ENCODE measurements around the gene NXNL1.

Gene NXNL1

DNA sequence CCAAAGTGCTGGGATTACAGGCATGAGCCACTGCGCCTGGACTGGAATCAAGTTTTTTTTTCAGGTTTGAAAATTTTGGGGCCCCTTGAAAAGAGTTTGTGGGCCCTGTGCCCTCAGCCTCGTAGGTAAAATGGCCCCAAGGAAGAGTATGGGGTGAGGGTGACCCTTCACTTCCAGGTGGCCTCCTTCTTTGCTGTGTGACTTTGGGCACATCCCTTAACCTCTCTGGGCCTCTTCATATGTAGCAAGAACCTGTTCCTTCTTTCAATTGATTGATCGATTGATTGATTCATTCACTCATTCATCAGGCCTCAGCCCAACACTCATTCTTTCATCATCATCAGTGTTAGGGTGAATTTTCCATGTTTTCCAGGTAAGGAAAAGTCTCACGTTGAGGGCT lies 8.9 kb downstream of the NXNL1 start:
- no peak for DNase-seq (ENCODE audit: extremely low spot score)
- CTCF ChIA-PET = interaction anchor here (1.3 to 2.1 kb wide), 2 partner anchors 13 to 17 kb away, joined by 3 to 9 read pairs; no protein-coding TSS in a partner anchor
- TF ChIP-seq, protein P1, sequence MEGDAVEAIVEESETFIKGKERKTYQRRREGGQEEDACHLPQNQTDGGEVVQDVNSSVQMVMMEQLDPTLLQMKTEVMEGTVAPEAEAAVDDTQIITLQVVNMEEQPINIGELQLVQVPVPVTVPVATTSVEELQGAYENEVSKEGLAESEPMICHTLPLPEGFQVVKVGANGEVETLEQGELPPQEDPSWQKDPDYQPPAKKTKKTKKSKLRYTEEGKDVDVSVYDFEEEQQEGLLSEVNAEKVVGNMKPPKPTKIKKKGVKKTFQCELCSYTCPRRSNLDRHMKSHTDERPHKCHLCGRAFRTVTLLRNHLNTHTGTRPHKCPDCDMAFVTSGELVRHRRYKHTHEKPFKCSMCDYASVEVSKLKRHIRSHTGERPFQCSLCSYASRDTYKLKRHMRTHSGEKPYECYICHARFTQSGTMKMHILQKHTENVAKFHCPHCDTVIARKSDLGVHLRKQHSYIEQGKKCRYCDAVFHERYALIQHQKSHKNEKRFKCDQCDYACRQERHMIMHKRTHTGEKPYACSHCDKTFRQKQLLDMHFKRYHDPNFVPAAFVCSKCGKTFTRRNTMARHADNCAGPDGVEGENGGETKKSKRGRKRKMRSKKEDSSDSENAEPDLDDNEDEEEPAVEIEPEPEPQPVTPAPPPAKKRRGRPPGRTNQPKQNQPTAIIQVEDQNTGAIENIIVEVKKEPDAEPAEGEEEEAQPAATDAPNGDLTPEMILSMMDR (IDR thresholded peaks at IDR 0.05; ENCODE audit: control extremely low read depth, extremely low read depth, low read depth, missing control alignments) = no peak
- POLR2A ChIA-PET = no interaction called here

DNA sequence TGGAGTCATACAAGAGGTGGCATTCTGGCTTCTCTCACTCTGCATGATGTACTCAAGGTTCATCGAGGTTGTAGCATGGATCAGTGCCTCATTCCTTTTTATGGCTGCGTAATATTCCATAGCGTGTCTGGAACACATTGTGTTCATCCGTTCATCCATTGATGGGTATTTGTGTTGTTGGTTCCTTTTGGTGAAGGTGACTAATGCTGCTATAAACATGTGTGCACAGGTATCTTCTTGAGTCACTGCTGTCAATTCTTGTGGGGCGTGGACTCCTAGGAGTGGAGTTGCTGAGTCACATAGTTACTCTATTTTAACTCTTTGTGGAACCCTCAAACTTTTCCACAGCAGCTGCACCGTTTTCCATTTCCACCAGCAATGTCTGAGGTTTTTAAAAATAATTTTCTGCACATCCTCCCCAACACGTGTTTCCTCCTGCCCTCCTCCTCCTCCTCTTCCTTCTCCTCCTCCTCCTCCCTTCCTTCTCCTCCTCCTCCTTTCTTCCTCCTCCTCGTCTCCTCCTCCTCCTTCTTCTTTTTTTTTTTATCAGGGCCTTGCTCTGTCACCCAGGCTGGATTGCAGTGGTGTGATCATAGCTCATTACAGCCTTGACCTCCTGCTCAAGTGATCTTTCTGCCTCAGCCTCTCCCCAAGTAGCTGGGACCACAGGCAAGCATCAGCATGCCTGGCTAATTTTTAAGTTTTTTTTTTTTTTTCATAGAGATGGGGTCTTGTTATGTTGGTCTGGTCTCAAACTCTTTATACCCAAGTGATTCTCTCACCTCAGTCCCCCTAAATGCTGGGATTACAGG lies 10.3 kb downstream of the NXNL1 start:
- ChIA-PET POLR2A (no interaction called here), CTCF (interaction anchor here (2.1 kb wide), 1 partner anchor 15 kb away, joined by 9 read pairs; no protein-coding TSS in a partner anchor)
- TF ChIP-seq, protein P1 (IDR thresholded peaks at IDR 0.05; ENCODE audit: control extremely low read depth, extremely low read depth, low read depth, missing control alignments) = no peak
- DNase-seq (ENCODE audit: extremely low spot score) = peak; percentile 30

DNA sequence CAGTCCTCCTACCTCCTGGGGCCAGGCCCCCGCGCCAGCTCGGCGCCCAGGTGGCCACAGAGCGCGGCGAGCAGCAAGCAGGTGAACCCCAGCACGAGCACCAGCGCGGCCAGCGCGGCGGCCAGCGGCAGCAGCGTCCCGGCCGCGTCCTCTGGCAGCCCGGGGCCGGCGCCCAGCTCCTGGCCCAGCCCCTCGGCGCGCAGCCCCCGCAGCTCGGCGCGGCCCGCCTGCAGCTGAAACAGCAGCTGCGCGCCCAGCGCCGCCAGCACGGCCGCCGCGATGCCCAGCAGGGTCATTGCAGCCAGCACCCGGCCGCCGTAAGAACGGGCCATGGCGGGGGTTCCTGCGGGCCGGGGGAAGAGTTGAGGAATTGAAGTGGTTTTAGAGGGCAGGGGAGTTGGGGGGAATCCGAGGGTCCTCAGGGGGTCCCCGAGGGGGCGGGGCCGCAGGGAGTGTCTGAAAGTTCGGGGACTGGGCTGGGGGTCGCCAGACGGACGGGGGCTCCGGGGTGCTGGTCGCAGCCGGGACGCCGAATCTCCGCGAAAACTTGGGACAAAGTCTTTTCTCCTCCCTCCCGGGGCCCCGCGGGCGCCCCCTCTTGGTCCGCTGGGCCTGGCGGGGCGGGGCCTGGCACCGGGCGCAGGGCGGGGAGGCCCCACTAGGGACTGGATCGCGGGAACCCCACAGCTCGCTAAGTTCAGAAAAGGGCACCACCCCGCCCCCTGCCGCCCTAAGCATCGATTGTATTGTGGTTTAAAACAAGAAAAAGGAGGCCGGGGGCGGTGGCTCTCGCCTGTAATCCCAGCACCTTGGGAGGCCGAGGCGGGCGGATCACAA lies 12.4 kb downstream of the NXNL1 start, which contains the start of gene TMEM221:
TSS of gene TMEM221 (minus strand) at position 538 of the 837 bp plus-strand sequence. CDS start at position 332, 206 bp downstream.
- DNase-seq (ENCODE audit: extremely low spot score) = peak; percentile 80
- ChIA-PET CTCF (interaction anchor here (0.7 to 4.4 kb wide), 15 partner anchors 11 to 157 kb away, joined by 3 to 24 read pairs (median 3); partner anchors contain the start of genes MVB12A and SLC27A1), POLR2A (no interaction called here)
- TF ChIP-seq, protein P1 (IDR thresholded peaks at IDR 0.05; ENCODE audit: control extremely low read depth, extremely low read depth, low read depth, missing control alignments) = peak; percentile 35

DNA sequence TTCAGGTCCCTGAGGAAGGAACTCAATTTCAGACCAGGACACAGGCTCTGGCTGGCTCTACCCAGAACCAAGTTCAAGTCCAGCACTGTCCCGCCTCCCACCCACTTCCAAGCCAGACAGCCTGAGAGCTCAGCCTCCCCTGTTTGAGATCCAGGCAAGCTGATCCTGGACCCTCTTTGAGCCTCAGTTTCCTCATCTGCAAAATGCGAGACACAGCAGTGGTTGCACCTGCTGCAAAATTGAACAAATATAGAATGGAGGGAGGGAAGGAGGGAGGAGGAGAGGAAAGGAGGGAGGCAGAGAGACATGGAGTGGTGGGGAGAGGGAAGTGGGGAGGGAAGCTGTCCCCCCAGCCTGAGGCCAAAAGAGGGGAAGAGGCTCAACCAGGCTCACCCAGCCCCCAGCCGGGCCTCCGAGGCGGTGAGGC lies 13.0 kb downstream of the NXNL1 start:
- ChIA-PET POLR2A (no interaction called here), CTCF (interaction anchor here (0.7 to 4.4 kb wide), 8 partner anchors 11 to 158 kb away, joined by 3 to 24 read pairs (median 3); no protein-coding TSS in a partner anchor)
- TF ChIP-seq, protein P1 (IDR thresholded peaks at IDR 0.05; ENCODE audit: control extremely low read depth, extremely low read depth, low read depth, missing control alignments) = no peak
- no peak for DNase-seq (ENCODE audit: extremely low spot score)

DNA sequence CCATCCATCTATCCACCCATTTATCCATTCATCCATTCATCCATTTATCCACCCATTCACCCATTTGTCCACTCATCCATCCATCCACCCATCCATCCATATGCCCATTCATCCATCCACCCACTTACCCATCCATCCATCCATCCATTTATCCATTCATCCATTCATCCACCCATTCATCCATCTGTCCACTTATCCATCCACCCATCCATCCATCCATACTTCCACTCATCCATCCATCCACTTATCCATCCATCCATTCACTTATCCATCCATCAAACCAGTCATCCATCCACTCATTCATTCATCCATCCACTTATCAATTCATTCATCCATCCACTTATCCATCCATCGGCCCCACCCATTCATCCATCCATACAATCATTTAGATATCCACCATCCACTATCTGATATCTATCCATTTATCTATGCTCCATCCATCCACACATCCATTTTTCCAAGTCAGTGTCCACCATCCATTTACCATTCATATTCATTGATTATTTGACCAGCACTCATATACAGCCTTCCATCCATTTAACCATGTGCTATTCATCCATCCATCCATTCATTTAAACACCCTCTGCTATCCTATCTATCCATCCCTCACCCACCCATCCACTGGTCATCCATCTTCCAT lies 15.1 kb downstream of the NXNL1 start:
- TF ChIP-seq, protein P1 (IDR thresholded peaks at IDR 0.05; ENCODE audit: control extremely low read depth, extremely low read depth, low read depth, missing control alignments) = no peak

More for the DNA sequence above, 15.1 kb downstream of the NXNL1 start:
- CTCF ChIA-PET = interaction anchor here (1.4 to 4.4 kb wide), 2 partner anchors 20 kb away, joined by 4 to 24 read pairs; no protein-coding TSS in a partner anchor
- no peak for DNase-seq (ENCODE audit: extremely low spot score)
- POLR2A ChIA-PET = no interaction called here

Measured in GM10248 (cell line).